Stimulated activated CD4-positive, alpha-beta T cell treated with anti-CD3 and anti-CD28 coated beads, Interleukin-12 subunit alpha, Interleukin-12 subunit beta, amount 100 ng/mL, for 4 hours (primary cell): ENCODE data around the gene HLCS.

ENCODE experiments used
- DNase-seq: peaks from one replicate; pipeline ENCODE4 v3.0.0-alpha.2; 2020

HLCS gene

DNA sequence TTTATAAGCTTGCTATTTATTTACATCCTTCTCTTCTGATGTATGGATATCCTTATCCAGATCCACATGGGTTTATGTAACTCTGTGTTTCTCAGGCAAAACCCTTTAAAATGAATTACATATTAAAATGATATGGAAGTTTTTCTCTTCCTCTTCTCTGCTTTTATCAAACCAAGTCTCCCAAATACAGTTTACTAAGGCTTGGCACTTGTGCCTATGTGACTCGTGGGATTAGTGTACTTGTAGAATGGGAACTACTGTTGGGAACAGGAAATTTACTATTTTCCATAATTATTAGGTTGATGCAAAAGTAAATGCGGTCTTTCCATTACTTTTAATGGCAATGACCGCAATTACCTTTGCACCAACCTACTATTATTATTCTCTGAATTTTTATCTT, 252.7 kb downstream of the HLCS start:
- DNase-seq, result no peak

DNA sequence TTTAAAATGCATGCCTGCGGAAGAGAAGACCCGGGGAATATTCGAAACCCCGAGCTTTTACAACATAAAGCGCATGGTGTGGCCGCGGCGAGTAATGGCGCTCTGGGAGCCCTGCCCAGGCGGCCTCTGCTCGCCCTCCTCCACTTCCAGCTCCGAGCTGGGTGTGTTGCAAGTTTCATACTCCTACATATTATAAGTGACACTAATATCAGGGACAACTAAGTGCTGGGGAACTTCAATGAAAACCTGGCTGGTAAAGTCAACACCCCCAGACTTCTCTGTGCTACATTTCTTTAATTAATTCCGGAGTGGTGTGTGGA, 255.8 kb downstream of the HLCS start:
- DNase-seq, result no peak

DNA sequence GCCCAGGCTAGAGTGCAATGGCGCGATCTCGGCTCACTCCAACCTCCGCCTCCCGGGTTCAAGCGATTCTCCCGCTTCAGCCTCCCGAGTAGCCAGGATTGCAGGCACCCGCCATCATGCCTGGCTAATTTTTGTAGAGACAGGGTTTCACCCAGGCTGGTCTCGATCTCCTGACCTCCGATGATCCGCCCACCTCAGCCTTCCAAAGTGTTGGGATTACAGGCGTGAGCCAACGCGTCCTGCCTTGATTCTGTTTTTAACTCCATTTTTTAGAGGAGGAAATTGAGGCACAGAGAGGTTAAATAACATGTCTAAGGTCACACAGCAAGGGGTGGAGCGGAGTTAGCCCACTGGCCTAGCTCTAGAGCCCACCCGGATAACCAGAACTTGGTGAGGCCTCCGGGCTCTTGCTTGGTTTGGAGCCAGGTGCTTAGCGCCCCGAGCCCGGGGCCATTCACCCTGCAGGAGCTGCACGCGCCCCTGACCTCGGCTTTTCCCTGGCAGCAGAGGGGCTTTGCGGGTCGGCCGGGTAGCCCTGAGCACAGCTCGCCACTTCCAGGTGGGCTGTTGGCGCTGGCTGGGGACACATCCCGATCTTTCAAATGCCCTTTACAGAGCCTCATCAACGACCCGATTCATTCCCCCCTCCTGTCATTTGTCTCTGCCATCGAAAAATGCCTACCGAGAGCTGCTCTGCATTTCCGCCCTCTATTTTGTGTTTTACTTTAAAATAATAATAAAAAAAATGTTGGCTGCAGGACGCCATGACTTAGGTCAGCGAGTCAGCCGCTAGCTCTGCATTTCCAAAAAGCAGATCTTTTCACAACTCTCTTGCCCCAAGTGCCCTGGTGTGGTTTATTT, 256.4 kb downstream of the HLCS start:
- no peak for DNase-seq

DNA sequence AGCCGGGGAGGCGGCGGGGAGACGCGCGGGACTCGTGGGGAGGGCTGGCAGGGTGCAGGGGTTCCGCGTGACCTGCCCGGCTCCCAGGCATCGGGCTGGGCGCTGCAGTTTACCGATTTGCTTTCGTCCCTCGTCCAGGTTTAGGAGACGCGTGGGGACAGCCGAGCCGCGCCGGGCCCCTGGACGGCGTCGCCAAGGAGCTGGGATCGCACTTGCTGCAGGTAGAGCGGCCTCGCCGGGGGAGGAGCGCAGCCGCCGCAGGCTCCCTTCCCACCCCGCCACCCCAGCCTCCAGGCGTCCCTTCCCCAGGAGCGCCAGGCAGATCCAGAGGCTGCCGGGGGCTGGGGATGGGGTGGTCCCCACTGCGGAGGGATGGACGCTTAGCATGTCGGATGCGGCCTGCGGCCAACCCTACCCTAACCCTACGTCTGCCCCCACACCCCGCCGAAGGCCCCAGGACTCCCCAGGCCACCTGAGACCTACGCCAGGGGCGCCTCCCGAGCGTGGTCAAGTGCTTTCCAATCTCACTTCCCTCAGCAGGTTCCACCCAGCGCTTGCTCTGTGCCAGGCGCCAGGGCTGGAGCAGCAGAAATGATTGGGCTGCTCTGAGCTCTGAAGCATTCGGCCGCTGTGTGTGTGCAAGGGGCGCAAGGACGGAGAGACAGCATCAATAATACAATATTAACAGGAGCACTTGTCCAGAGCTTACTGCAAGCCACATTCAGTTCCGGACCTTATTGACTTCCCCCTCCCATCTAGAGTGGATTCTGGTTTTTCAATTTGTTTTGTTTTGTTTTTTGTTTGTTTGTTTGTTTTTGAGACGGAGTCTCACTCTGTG, 257.2 kb downstream of the HLCS start:
- DNase-seq, result no peak

DNA sequence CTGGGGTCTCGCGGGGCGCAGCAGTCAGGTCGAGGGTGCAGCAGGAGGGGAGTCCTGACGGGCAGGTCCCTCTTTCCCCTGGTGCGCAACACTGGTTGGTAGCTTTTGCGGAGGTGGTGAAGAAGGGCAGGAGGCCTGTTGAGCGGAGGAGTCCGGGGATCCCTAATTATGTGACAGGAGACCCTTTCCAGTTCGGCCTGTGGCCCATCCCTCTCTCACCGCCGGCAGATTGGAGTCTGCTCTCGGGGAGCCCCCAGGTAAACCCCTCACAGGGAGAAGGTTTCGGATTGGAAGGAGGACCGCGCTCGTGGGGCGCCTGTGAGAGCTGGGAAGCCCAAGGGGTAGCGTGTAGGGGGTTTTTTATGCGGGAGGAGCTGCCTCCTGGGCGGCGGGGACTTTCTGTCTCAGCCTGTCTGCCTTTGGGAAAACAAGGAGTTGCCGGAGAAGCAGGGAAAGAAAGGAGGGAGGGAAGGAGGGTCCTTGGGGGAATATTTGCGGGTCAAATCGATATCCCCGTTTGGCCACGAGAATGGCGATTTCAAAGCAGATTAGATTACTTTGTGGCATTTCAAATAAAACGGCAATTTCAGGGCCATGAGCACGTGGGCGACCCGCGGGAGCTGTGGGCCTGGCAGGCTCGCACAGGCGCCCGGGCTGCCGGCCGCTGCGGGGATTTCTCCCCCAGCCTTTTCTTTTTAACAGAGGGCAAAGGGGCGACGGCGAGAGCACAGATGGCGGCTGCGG, 258.0 kb downstream of the HLCS start:
- DNase-seq, result no peak

DNA sequence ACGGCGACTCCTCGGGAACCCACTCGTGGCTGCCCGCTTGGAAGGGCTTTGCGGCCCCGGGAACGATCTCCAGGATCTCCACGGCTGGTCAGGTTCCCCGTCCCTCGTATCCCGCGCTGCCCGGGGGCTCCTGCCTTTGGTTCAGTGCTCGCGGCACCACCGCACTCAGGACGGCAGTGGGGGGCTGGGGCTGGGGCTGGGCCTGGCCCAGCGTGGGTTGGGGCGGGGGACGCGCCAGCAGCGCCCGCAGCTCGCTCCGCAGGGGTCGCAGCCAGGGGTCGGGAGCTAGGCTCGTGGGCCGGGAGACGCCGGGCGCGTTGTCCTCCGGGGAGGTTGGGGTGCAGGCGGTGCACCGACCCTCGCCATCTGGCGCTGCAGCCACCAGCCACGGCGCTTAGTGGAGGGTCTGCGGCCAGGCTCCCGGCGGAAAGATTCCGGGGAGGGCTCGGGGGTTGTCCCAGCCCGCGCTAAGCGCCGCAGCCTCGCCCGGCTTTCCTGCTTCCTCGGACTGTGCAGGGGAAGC, 258.6 kb downstream of the HLCS start:
- DNase-seq, result no peak

DNA sequence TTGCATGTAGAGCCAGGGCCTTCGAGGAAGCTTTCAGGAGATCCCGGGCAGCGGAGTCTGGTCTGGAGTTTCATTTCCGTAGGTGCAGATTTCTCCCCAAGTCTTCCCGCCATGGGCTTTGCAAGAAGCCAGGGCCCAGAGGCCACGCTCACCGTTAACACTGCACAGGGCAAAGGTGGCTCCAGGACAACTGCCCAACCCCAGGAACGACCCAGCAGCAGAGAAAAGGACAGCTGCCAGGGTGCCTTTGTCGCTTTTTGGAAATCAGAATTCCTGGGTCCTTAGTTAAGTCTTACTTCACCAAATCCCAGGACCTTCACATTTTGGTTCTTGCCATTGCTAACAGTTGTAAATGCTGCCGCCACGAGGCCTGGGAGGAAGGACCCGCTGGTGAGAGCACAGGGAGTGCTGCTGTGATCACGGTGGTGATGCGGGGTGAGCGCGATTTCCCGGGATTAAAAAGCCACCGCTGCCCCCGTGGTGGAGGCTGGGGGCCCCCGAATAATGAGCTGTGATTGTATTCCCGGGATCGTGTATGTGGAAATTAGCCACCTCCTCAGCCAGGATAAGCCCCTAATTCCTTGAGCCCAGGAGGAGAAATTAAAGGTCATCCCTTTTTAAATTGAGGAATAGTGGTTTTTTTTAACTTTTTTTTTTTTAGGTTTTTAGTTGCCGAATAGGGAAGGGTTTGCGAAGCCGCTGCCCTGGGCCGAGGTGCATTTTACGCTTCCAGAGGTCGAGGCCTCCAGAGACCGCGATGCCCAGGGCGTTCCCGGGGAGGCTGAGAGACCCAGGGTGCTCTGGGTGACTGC, 259.3 kb downstream of the HLCS start:
- no peak for DNase-seq

DNA sequence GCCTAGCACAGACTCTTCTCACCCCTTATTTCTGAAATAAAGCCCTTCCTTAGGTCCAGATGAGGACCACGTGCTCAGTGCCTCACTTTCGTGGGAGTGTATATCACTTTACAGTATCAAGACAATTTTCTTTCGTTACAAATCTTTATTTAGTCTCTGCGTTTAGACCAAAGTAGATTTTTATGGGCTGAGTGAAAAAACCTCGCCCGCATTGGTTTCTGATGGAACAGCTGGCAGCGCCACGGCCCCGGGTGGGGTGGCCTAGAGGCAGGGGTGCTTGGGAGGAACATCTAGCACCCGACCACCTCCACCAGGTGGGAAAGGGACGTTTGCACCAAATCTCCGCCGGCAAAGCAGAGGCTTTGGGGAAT, 260.0 kb downstream of the HLCS start:
- no peak for DNase-seq

DNA sequence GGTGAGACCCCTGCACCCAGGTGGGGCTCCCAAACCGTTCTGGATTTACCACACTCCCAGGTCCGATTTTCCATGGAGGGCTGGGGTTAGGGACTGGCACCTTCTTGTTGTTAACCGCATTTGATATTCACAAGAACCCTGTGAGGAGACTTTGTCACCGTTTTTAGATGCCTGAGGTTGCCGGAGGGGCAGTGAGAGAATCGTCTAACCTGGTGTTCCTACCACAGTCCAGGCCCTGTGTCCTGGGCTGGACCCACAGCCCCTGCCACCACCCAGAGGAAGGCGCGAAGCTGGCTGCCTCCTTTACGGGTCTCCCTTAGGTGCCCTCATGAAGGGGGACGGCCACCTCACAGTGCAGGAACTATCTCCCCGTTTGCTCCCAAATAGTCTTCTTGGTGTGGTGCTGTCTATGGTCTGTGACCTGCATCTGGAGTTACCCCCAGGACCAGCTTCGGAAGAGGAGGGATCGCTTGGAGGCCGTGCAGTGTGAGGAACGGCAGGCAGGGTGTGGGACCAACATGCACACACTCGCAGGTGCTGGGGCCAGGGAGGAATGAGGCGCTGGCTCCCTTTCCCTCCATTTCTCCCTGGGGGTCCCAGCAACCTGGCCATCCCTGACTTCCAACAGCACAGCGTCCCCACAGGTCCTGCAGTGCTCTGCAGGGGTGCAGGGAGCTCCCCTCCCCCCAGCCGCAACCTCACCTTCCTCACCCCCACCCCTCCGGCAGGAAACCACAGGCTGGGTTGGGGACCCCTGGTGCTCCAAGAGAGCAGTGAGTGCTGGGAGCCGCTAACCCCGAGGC, 260.6 kb downstream of the HLCS start:
- no peak for DNase-seq

DNA sequence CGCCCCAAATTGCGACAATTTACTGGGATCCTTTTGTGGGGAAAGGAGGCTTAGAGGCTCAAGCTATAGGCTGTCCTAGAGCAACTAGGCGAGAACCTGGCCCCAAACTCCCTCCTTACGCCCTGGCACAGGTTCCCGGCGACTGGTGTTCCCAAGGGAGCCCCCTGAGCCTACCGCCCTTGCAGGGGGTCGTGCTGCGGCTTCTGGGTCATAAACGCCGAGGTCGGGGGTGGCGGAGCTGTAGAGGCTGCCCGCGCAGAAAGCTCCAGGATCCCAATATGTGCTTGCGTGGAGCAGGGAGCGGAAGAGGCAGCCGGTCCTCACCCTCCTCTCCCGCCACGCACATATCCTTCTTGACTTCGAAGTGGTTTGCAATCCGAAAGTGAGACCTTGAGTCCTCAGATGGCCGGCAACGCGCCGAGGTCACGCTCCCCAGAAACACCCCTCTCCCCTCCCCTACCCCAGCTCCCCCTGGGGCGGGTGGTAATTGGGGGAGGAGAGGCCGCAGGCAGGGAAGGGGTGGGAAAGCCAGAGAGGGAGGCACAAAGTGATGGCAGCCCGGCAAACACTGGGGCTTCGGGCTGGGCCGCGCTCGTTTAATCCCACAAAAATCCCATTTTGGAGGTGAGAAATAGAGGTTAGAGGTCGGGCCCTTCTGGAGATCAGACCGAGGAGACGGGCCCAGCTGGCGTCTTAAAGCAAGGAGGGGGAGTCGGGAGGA, 261.4 kb downstream of the HLCS start:
- no peak for DNase-seq

DNA sequence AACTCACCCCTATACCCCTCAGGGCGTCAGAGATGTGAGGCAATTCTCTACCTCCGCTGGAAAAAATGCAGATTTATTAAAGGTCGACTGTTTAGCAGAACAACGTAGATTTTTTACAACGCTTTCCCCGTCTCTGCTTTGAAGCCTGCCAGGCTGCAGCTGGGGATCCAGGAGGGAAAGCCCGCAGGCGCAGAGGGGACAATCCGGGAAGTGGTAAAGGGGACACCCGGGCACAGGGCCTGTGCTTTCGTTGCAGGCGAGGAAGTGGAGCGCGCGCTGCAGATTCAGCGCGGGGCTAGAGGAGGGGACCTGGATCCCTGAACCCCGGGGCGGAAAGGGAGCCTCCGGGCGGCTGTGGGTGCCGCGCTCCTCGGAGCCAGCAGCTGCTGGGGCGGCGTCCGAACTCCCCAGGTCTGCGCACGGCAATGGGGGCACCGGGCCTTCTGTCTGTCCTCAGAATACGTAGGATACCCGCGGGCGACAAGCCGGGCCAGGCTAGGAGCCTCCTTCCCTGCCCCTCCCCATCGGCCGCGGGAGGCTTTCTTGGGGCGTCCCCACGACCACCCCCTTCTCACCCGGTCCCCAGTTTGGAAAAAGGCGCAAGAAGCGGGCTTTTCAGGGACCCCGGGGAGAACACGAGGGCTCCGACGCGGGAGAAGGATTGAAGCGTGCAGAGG, 262.1 kb downstream of the HLCS start:
- DNase-seq, result no peak

DNA sequence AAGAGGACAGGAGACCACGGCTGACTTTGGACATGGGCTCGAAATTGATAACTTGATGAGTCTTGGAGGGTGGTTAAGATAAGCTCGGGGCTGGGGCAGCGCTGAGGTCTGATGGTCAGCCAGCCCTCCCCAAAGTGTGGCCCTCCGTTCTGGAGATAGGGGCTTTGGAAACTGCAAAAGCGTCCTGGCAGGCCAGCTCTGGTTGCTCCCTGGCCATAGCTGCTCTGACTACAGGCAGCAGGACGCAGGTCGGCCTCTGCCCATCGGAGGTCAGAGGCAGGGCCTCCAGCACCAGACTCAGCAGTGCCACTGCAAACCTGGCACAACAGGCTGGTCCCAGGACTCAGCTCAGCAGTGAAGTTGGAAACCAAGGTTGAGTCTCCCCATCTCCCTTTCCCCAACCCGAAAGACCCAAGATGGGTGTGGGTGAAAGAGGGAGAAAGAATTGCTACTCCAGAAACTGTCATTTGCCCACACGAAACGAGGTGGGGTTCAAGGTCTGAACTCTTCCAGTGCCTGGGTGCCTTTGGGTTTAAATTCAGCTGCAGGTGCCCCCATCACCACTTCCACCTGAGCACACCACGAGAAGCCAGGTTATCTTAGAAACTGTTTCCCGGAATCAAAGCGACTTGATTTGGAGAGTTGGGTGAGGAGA, 262.7 kb downstream of the HLCS start:
- no peak for DNase-seq

DNA sequence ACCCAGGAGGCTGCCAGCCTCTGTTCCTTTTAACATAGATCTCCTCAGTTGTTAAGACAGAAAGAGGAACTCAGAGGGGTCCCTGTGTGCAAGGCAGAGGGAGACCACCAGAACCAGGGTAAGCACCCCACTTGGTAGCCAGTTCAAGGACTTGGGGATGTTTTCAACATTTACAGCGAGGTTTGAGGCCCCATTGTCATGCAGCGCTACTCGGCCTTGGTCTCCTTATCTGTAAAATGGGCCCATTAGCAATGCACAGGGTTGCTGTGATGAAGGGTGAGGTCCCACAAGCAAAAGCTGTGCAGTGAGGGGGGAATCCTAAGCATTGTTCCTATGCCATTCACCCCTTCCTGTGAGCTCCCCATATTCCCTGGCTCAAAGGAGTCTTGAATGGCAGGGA, 263.3 kb downstream of the HLCS start:
- no peak for DNase-seq

DNA sequence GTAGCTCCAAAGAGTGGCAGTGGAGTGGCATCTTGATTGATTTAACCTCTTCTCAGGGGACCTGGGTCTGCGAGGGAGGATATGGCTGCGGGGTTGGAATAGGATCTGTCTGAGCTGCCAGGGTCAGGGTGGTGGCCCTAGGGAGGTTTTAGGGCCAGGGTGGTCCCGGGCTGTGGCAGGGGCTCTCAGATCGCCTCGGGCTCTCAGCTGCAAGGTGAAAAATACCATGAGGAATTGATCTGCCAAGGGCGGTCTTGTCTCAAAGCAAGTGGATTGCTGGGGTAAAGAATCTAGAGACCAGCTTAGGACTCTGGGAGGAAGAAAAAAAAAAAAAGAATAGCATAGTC, 263.9 kb downstream of the HLCS start:
- DNase-seq, result no peak

DNA sequence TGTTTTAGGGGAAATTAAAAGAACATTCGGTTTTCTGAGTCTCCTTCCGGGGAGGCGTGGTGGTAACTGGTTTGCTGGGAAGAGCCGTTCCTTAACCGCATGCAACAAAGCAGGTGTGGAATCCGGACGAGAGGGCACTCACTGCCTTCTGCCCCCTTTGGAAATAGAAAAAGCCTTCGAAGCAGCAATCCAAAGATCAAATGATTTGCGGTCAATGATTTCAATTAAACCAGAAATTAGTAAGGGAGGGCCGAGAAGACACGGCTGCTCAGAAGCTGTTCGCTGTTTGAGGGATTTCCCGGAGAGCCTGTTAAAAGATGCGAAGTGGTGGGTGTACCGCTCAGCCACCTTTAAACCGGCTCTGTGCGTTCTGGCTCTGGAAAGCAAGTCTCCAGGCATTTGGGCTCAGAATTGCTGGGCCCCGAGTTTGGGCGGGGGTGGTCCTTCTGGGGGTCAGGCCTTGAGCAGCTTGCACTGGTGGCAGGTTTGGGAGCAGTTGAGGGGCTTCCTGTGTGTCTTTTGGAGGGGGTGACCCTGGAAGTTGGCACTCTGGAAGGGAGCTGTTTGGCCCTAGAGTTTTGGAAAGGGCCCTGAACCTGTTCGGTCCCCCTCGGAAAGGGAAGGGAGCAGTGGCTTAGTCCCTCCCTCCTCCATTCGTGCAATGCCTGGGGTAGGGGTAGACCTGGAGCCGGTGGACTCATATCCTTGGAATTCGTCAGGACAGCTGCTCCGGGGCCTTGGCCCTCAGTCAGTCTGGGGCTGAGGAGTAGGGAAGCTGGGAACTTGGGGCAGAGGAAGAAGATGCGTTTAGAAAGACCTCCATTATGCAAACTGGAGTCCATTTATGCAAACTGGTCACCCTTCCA, 264.5 kb downstream of the HLCS start:
- DNase-seq, result no peak

DNA sequence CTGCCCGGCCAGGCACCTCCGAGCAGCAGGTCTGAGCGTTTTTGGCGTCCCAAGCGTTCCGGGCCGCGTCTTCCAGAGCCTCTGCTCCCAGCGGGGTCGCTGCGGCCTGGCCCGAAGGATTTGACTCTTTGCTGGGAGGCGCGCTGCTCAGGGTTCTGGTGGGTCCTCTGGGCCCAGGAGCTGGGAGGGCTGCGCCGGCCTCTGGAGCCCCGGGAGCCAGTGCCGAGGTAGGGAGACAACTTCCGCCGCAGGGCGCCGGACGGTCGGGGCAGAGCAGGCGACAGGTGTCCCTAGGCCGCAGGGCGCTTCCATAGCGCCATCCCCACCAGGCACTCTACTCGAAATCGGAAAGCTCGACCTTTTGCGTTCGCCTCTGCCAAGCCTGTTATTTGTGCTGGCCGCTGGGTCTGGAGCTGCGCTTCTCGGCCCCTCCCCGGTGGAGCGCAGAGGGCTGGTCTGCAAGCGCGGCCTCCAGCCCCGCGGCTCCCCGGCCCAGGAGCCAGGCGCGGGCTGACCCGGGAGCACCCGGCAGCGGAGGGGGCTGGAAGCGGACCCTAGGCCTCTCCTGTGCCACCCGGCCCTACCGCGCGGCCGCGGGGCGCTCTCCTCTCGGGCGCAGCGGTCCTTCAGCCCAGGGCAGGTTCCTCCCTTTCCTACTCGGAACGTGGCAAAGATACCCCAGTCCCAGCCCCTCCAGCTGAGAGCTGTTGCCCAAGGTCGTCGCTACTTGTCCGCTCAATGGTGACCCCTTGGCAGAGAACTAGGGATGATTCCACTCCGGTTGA, 265.3 kb downstream of the HLCS start:
- no peak for DNase-seq
